Hepatocyte (in vitro differentiated cells): ENCODE results near the gene FAM111B. TPM values are rescaled to one million over a fixed set of nuclear protein-coding genes. Genes with fewer than 3 reads are reported as not detected.
A peak's percentile ranks its signal among the peaks of the same experiment; 100 is the strongest.
"Not testable (repeated sequence)": the region's sequence is repeated elsewhere in the genome, so short reads cannot be mapped to it uniquely, and the experiment has no call there.

ENCODE experiments used
- DNase-seq: peaks from one replicate; pipeline ENCODE4 v3.0.0-alpha.2; 2016; ENCODE audit warnings: low spot score
- H2AFZ ChIP-seq: fragments of 200-600 bp; sonication (generic); 2 replicates; pipeline ENCODE4 v1.6.0; 2016; ENCODE audit warnings: antibody characterized with exemption, mild to moderate bottlenecking
- H3K27ac ChIP-seq: fragments of 200-600 bp; sonication (generic); 2 replicates; pipeline ENCODE4 v1.5.1; 2016; ENCODE audit warnings: mild to moderate bottlenecking
- H3K27me3 ChIP-seq: fragments of 200-600 bp; sonication (generic); 2 replicates; pipeline ENCODE4 v1.6.1; 2016
- H3K36me3 ChIP-seq: fragments of 200-600 bp; sonication (generic); replicated peaks from 2 replicates; pipeline ENCODE4 v1.5.1; 2016; ENCODE audit warnings: low read depth; ENCODE audit not compliant: insufficient read depth
- H3K4me1 ChIP-seq: fragments of 200-600 bp; sonication (generic); 2 replicates; pipeline ENCODE4 v1.5.1; 2016; ENCODE audit warnings: mild to moderate bottlenecking, moderate library complexity; ENCODE audit not compliant: insufficient read depth
- H3K4me2 ChIP-seq: fragments of 200-600 bp; sonication (generic); 2 replicates; pipeline ENCODE4 v1.6.0; 2016
- H3K4me3 ChIP-seq: fragments of 200-600 bp; sonication (generic); 2 replicates; pipeline ENCODE4 v1.5.1; 2016; ENCODE audit warnings: mild to moderate bottlenecking
- H3K79me2 ChIP-seq: fragments of 200-600 bp; sonication (generic); 2 replicates; pipeline ENCODE4 v1.6.0; 2017; ENCODE audit warnings: mild to moderate bottlenecking
- H3K9me2 ChIP-seq: fragments of 200-600 bp; sonication (generic); replicated peaks from 2 replicates; pipeline ENCODE4 v1.6.0; 2017; ENCODE audit warnings: mild to moderate bottlenecking; ENCODE audit not compliant: insufficient read depth
- H3K9me3 ChIP-seq: fragments of 200-600 bp; sonication (generic); 2 replicates; pipeline ENCODE4 v1.5.1; 2016; ENCODE audit warnings: low read depth, mild to moderate bottlenecking
- H4K20me1 ChIP-seq: fragments of 200-600 bp; sonication (generic); 2 replicates; pipeline ENCODE4 v1.6.0; 2016; ENCODE audit warnings: mild to moderate bottlenecking; ENCODE audit not compliant: insufficient read depth, poor library complexity, severe bottlenecking
- EZH2 ChIP-seq: fragments of 200-600 bp; sonication (generic); IDR thresholded peaks from 2 replicates; pipeline ENCODE4 v1.6.1; 2016; ENCODE audit warnings: antibody characterized with exemption, mild to moderate bottlenecking, borderline replicate concordance
- EZH2phosphoT487 ChIP-seq: fragments of 200-600 bp; sonication (generic); IDR thresholded peaks from one replicate; pipeline ENCODE4 v1.6.1; 2018; ENCODE audit warnings: antibody characterized with exemption, mild to moderate bottlenecking, low read depth, moderate library complexity; ENCODE audit not compliant: unreplicated experiment, severe bottlenecking
- WGBS: methylation state at CpG from one replicate; pipeline ENCODE4 v1.1.6; 2016; ENCODE audit warnings: low lambda C conversion rate; ENCODE audit errors: missing lambda C conversion rate; 5-methylcytosine and 5-hydroxymethylcytosine counted together
- polyA plus RNA-seq: library from polyadenylated mRNA; unstranded; fragments of >200 nt; fragmentation: Nextera tagmentation; extraction: Ambion mirVana; gene quantifications from 2 replicates; pipeline ENCODE4 v1.2.1, GENCODE V29; 2016
- total RNA-seq: library from RNA; depleted of rRNA; stranded (reverse); fragments of >200 nt; gene quantifications from 2 replicates; pipeline ENCODE4 v1.2.3, GENCODE V29; 2014
- TF ChIP-seq, protein P1 (sequence below): fragments of 200-600 bp; sonication (generic); IDR thresholded peaks from 2 replicates; pipeline ENCODE4 v1.5.1; 2016; ENCODE audit warnings: antibody characterized with exemption, mild to moderate bottlenecking; ENCODE audit not compliant: poor library complexity

The FAM111B gene
- total and polyA plus RNA-seq, 2 experiments from 2014 or later = 1.8 to 5.4 TPM

- Histone ChIP-seq H3K9me3 (no peaks in the 10 kb centered on the region), H3K4me3 (no peak overlapping the region), H3K4me1 (no peaks in the 10 kb centered on the region), H3K4me2 (no peak overlapping the region), H3K36me3 (no peaks in the 10 kb centered on the region), H2AFZ (no peak overlapping the region), H3K27me3 (no peaks in the 10 kb centered on the region), H3K27ac (no peak overlapping the region), H4K20me1 (no peaks in the 10 kb centered on the region), H3K9me2 (no peaks in the 10 kb centered on the region), H3K79me2 (no peaks in the 10 kb centered on the region)
- TF ChIP-seq EZH2phosphoT487 = no peak
- TF ChIP-seq EZH2 = no peak
- TF ChIP-seq, protein P1, sequence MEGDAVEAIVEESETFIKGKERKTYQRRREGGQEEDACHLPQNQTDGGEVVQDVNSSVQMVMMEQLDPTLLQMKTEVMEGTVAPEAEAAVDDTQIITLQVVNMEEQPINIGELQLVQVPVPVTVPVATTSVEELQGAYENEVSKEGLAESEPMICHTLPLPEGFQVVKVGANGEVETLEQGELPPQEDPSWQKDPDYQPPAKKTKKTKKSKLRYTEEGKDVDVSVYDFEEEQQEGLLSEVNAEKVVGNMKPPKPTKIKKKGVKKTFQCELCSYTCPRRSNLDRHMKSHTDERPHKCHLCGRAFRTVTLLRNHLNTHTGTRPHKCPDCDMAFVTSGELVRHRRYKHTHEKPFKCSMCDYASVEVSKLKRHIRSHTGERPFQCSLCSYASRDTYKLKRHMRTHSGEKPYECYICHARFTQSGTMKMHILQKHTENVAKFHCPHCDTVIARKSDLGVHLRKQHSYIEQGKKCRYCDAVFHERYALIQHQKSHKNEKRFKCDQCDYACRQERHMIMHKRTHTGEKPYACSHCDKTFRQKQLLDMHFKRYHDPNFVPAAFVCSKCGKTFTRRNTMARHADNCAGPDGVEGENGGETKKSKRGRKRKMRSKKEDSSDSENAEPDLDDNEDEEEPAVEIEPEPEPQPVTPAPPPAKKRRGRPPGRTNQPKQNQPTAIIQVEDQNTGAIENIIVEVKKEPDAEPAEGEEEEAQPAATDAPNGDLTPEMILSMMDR = no peak
- WGBS = 94% methylated on average over 4 of the region's 4 CpGs
- DNase-seq = no peak
Observed at GRCh38 chr11:59088162-59088561, 18.9 kb upstream of the FAM111B start.

GRCh38 chr11:59093576-59093975 is 13.5 kb upstream of the FAM111B start:
- not testable (repeated sequence) for DNase-seq, H3K36me3 ChIP-seq, H3K79me2 ChIP-seq, H4K20me1 ChIP-seq, H3K9me2 ChIP-seq, H3K27me3 ChIP-seq, H3K4me3 ChIP-seq, H3K4me2 ChIP-seq, H3K27ac ChIP-seq, H2AFZ ChIP-seq, H3K9me3 ChIP-seq, H3K4me1 ChIP-seq

GRCh38 chr11:59095225-59095624 is 11.8 kb upstream of the FAM111B start:
- H3K27me3 ChIP-seq, H3K36me3 ChIP-seq, H2AFZ ChIP-seq, H3K79me2 ChIP-seq, H3K27ac ChIP-seq, H3K9me2 ChIP-seq, H4K20me1 ChIP-seq, DNase-seq, H3K9me3 ChIP-seq, H3K4me2 ChIP-seq, H3K4me1 ChIP-seq, H3K4me3 ChIP-seq: not testable (repeated sequence)
- WGBS = 43% methylated on average over 1 of the region's 1 CpG

DNA sequence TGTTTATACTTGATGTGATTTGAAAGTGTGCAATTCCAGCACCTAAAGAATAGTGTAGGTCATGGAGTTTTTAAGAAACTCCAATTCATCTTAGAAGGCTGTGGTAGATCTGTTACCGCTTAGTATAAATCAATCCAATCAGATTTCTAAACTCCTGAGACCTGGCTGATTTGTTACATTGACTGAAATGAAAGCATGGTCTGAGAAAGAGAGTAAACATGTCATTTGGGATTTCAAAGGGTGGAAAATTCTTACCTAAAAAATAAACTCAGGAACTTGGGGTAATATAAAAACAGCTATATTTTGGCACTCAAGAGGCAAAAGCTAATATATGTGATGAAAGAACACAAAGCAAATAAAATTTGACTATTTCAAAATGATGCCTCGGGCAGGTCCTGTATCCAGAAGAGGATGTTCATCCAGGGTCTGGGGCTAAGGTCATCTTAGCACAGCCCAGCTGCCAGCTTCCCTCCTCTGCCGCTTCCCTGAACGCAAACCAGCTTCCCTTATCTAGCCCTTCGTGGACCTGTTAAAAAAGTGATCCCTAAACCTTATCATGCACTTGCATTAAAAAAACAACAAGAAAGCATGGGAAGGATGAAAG is 11.0 kb upstream of the FAM111B start:
- H3K9me2 ChIP-seq, H2AFZ ChIP-seq, DNase-seq, H3K27ac ChIP-seq, H4K20me1 ChIP-seq, H3K27me3 ChIP-seq, H3K9me3 ChIP-seq, H3K4me2 ChIP-seq, H3K36me3 ChIP-seq, H3K4me3 ChIP-seq, H3K4me1 ChIP-seq, H3K79me2 ChIP-seq: not testable (repeated sequence)
- WGBS = 68% methylated on average over 5 of the region's 5 CpGs

GRCh38 chr11:59097113-59097708 is 9.8 kb upstream of the FAM111B start:
- no peak overlapping the region for H3K4me2 ChIP-seq
- H3K9me3 ChIP-seq = no peaks in the 10 kb centered on the region
- no peak overlapping the region for H3K27ac ChIP-seq
- H3K27me3 ChIP-seq = peaks cover 9% of the 10 kb centered on the region
- no peaks in the 10 kb centered on the region for H3K79me2 ChIP-seq
- WGBS = 88% methylated on average over 5 of the region's 5 CpGs
- no peaks in the 10 kb centered on the region for H4K20me1 ChIP-seq
- H3K4me1 ChIP-seq = no peaks in the 10 kb centered on the region
- no peaks in the 10 kb centered on the region for H3K36me3 ChIP-seq
- H3K9me2 ChIP-seq = no peaks in the 10 kb centered on the region
- DNase-seq = peak; percentile 74
- no peak overlapping the region for H3K4me3 ChIP-seq
- TF ChIP-seq, protein P1 = peak; percentile 65
- TF ChIP-seq EZH2 = no peak
- TF ChIP-seq EZH2phosphoT487 = no peak
- H2AFZ ChIP-seq = no peak overlapping the region

DNA sequence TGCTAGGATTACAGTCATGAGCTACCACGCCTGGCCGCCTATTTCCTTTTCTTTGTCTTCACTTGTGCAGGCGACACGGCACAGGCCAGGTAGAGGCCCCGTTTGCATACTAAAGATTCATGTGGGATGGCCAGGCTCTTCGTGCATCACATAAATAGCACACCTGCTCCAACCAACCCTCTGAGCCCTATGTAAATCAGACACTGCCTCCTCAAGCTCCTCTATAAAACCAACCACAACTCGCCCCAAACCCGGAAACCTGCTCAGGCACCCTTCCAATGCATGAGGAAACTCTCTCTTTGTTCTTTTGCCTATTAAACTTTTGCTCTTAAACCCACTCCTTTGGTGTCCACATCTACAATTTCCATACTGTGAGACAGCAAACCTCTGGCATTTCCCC is 9.1 kb upstream of the FAM111B start:
- H3K9me2 ChIP-seq, H3K27me3 ChIP-seq, H3K36me3 ChIP-seq, H4K20me1 ChIP-seq, H3K27ac ChIP-seq, H3K4me1 ChIP-seq, H2AFZ ChIP-seq, DNase-seq, H3K4me3 ChIP-seq, H3K9me3 ChIP-seq, H3K79me2 ChIP-seq, H3K4me2 ChIP-seq: not testable (repeated sequence)
- 85% methylated on average over 8 of the region's 8 CpGs for WGBS
